NB4 (cell line): ENCODE measurements around the gene MRPS17.

Source experiments
- MYC ChIP-seq: IDR thresholded peaks from 2 replicates; pipeline ENCODE4 v1.6.1; 2011; ENCODE audit warnings: low read depth, low read length
- POLR2A ChIP-seq: IDR thresholded peaks from 2 replicates; pipeline ENCODE4 v1.6.1; 2011; ENCODE audit warnings: mild to moderate bottlenecking; ENCODE audit not compliant: insufficient read length; ENCODE audit errors: extremely low read depth
- TF ChIP-seq, protein P1 (sequence below): IDR thresholded peaks from one replicate; pipeline ENCODE4 v1.5.1; 2012; ENCODE audit warnings: low read depth, low read length
- TF ChIP-seq, protein P2 (sequence below): IDR thresholded peaks from 2 replicates; pipeline ENCODE4 v1.6.1; 2011; ENCODE audit warnings: low read depth, low read length

DNA sequence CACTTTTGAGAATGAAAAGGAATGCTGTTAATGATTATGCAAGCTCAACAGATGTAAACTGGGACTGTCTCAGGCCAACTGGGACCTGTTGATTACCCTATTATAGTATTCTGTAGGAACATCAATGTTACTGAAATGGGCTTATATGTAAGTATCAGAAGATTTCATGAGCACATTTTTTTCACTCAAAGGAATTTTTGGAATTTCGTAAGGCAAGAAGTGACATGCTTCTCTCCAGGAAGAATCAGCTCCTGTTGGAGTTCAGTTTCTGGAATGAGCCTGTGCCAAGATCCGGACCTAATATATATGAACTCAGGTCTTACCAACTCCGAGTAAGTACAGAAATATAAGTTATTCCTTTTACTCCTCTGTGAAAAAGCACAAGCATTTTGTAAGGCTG is 31.9 kb downstream of the MRPS17 start:
- TF ChIP-seq, protein P1, sequence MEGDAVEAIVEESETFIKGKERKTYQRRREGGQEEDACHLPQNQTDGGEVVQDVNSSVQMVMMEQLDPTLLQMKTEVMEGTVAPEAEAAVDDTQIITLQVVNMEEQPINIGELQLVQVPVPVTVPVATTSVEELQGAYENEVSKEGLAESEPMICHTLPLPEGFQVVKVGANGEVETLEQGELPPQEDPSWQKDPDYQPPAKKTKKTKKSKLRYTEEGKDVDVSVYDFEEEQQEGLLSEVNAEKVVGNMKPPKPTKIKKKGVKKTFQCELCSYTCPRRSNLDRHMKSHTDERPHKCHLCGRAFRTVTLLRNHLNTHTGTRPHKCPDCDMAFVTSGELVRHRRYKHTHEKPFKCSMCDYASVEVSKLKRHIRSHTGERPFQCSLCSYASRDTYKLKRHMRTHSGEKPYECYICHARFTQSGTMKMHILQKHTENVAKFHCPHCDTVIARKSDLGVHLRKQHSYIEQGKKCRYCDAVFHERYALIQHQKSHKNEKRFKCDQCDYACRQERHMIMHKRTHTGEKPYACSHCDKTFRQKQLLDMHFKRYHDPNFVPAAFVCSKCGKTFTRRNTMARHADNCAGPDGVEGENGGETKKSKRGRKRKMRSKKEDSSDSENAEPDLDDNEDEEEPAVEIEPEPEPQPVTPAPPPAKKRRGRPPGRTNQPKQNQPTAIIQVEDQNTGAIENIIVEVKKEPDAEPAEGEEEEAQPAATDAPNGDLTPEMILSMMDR, result no peak
- TF ChIP-seq POLR2A (no peak), MYC (no peak)
- TF ChIP-seq, protein P2, sequence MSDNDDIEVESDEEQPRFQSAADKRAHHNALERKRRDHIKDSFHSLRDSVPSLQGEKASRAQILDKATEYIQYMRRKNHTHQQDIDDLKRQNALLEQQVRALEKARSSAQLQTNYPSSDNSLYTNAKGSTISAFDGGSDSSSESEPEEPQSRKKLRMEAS, result no peak
